Endometrial microvascular endothelial cells (primary cell): Measurements from ENCODE around the gene DEK. TPM values are rescaled to one million over a fixed set of nuclear protein-coding genes. Genes with fewer than 3 reads are reported as not detected.
"Not testable (repeated sequence)": the region's sequence is repeated elsewhere in the genome, so short reads cannot be mapped to it uniquely, and the experiment has no call there.

Experiments used
- in situ Hi-C: cut with HindIII; loops from 2 replicates; pipeline ENCODE4 v1.10.0; 2017; ENCODE audit warnings: low sequenced_read_pairs, low pct_unique_long_range_greater_than_20kb; ENCODE audit errors: inconsistent ontology term
- total RNA-seq: library from RNA; depleted of rRNA; stranded (reverse); fragments of >200 nt; gene quantifications from one replicate; pipeline ENCODE4 v1.2.3, GENCODE V29; 2015; ENCODE audit errors: inconsistent ontology term

Gene DEK
- total RNA-seq, 1 donor from 2014 or later, result 92.3 TPM

GRCh38 chr6:18212231-18212630, 52.1 kb downstream of the DEK start:
- in situ Hi-C loops, result no loop called here

GRCh38 chr6:18211338-18211737, 53.0 kb downstream of the DEK start:
- in situ Hi-C loops, result no loop called here

- in situ Hi-C loops, result no loop called here
These were observed 53.6 kb downstream of the DEK start for GRCh38 chr6:18210707-18211106.

GRCh38 chr6:18209539-18210197, 54.7 kb downstream of the DEK start:
- in situ Hi-C loops, result no loop called here

GRCh38 chr6:18208778-18209177, 55.6 kb downstream of the DEK start:
- in situ Hi-C loops, result not testable (repeated sequence)

- in situ Hi-C loops, result no loop called here
These were observed 56.4 kb downstream of the DEK start for GRCh38 chr6:18207949-18208348.

- in situ Hi-C loops, result no loop called here
These were observed 56.9 kb downstream of the DEK start for GRCh38 chr6:18207438-18207837.

- in situ Hi-C loops, result no loop called here
These were observed 57.7 kb downstream of the DEK start for GRCh38 chr6:18206591-18206990.

GRCh38 chr6:18204691-18205090, 59.6 kb downstream of the DEK start:
- in situ Hi-C loops, result no loop called here

- in situ Hi-C loops, result no loop called here
These were observed 60.5 kb downstream of the DEK start for GRCh38 chr6:18203786-18204185.

- in situ Hi-C loops, result no loop called here
These were observed 72.3 kb downstream of the DEK start for GRCh38 chr6:18192026-18192425.

GRCh38 chr6:18189196-18189595, 75.1 kb downstream of the DEK start:
- in situ Hi-C loops, result no loop called here

GRCh38 chr6:18187701-18188100, 76.6 kb downstream of the DEK start:
- in situ Hi-C loops, result no loop called here

GRCh38 chr6:18186540-18187250, 77.6 kb downstream of the DEK start:
- in situ Hi-C loops, result no loop called here

GRCh38 chr6:18186033-18186432, 78.3 kb downstream of the DEK start:
- in situ Hi-C loops, result no loop called here

- in situ Hi-C loops, result no loop called here
These were observed 78.7 kb downstream of the DEK start for GRCh38 chr6:18185624-18186023.

GRCh38 chr6:18183766-18184165, 80.6 kb downstream of the DEK start:
- in situ Hi-C loops, result no loop called here

GRCh38 chr6:18182568-18182967, 81.8 kb downstream of the DEK start:
- in situ Hi-C loops, result no loop called here

- in situ Hi-C loops, result no loop called here
These were observed 84.5 kb downstream of the DEK start for GRCh38 chr6:18179770-18180356.

GRCh38 chr6:18178960-18179615, 85.2 kb downstream of the DEK start:
- in situ Hi-C loops, result no loop called here
